Middle frontal gyrus (tissue), 1 donor: Measurements from ENCODE around the gene PTPRR.

Experiments
- DNase-seq: peaks from one replicate; pipeline ENCODE4 v3.0.0-alpha.2; 2015; ENCODE audit warnings: low spot score; ENCODE audit errors: extremely low spot score

Gene PTPRR

GRCh38 chr12:70798016-70798783 lies 122.3 kb downstream of the PTPRR start:
- DNase-seq = no peak

GRCh38 chr12:70796989-70797388 lies 123.5 kb downstream of the PTPRR start:
- no peak for DNase-seq

GRCh38 chr12:70795608-70796007 lies 124.9 kb downstream of the PTPRR start:
- no peak for DNase-seq

- no peak for DNase-seq
These were observed 126.4 kb downstream of the PTPRR start for GRCh38 chr12:70794131-70794530.

GRCh38 chr12:70788774-70789173 lies 131.8 kb downstream of the PTPRR start:
- no peak for DNase-seq

GRCh38 chr12:70787612-70788011 lies 132.9 kb downstream of the PTPRR start:
- no peak for DNase-seq

GRCh38 chr12:70785896-70786295 lies 134.6 kb downstream of the PTPRR start:
- DNase-seq = no peak

- no peak for DNase-seq
These were observed 136.4 kb downstream of the PTPRR start for GRCh38 chr12:70784042-70784668.

GRCh38 chr12:70783455-70783854 lies 137.1 kb downstream of the PTPRR start:
- DNase-seq = no peak

- DNase-seq = no peak
These were observed 141.3 kb downstream of the PTPRR start for GRCh38 chr12:70779250-70779649.

- no peak for DNase-seq
These were observed 146.5 kb downstream of the PTPRR start for GRCh38 chr12:70774055-70774454.

GRCh38 chr12:70772836-70773235 lies 147.7 kb downstream of the PTPRR start:
- no peak for DNase-seq

GRCh38 chr12:70771581-70771980 lies 149.0 kb downstream of the PTPRR start:
- DNase-seq = no peak

- DNase-seq = no peak
These were observed 156.9 kb downstream of the PTPRR start for GRCh38 chr12:70763666-70764065.

GRCh38 chr12:70762000-70762399 lies 158.5 kb downstream of the PTPRR start:
- DNase-seq = no peak

- no peak for DNase-seq
These were observed 161.2 kb downstream of the PTPRR start for GRCh38 chr12:70759161-70759918.

- DNase-seq = no peak
These were observed 162.1 kb downstream of the PTPRR start for GRCh38 chr12:70758494-70758845.

GRCh38 chr12:70757830-70758493 lies 162.6 kb downstream of the PTPRR start:
- no peak for DNase-seq

- no peak for DNase-seq
These were observed 163.7 kb downstream of the PTPRR start for GRCh38 chr12:70756791-70757190.

- no peak for DNase-seq
These were observed 164.4 kb downstream of the PTPRR start for GRCh38 chr12:70756118-70756517.

- DNase-seq = no peak
These were observed 166.2 kb downstream of the PTPRR start for GRCh38 chr12:70754330-70754741.

GRCh38 chr12:70752327-70752726 lies 168.2 kb downstream of the PTPRR start:
- no peak for DNase-seq
